ENCODE results near the gene HPN. TPM values are rescaled to one million over a fixed set of nuclear protein-coding genes. Genes with fewer than 3 reads are reported as not detected.
A peak's percentile ranks its signal among the peaks of the same experiment; 100 is the strongest.
"Not testable (repeated sequence)": the region's sequence is repeated elsewhere in the genome, so short reads cannot be mapped to it uniquely, and the experiment has no call there.

HPN gene
- total RNA-seq, 3 donors from 2014 or later (not counting 1 experiment from before 2014, with no cell fraction given), result not detected

GRCh38 chr19:35006342-35006998, 35.1 kb upstream of the HPN start:
- Histone ChIP-seq H3K27me3 (ENCODE audit: control insufficient read depth, insufficient read depth, low read length) (no peaks in the 10 kb centered on the region), H3K4me1 (ENCODE audit: control insufficient read depth, insufficient read depth, low read length) (peaks cover 53% of the 10 kb centered on the region), H3K36me3 (ENCODE audit: control insufficient read depth, insufficient read depth, low read length) (peaks cover 26% of the 10 kb centered on the region), H3K9me3 (ENCODE audit: control insufficient read depth, insufficient read depth, low read length) (no peaks in the 10 kb centered on the region), H3K27ac (ENCODE audit: low read length) (no peak overlapping the region), H3K4me3 (ENCODE audit: low read length) (no peak overlapping the region)
- H3K4me1 Mint-ChIP-seq, result peaks cover 35 to 55% of the 10 kb centered on the region in 2 donors
- ATAC-seq, result no peak
- no peaks in the 10 kb centered on the region for H3K36me3 Mint-ChIP-seq
- no peaks in the 10 kb centered on the region for H3K9me3 Mint-ChIP-seq
- intact Hi-C loops (cut with micrococcal nuclease), result no loop called here
- H3K27ac Mint-ChIP-seq, result peak overlapping the region in 1 of 2 donors; percentile 73
- 96% methylated on average over 15 of the region's 15 CpGs for WGBS (ENCODE audit: insufficient coverage)
- DNase-seq, result no peak
- H3K27me3 Mint-ChIP-seq (ENCODE audit: low read depth in 2 of 2), result no peaks in the 10 kb centered on the region
- no peak for TF ChIP-seq CTCF (IDR thresholded peaks at IDR 0.05)
- H3K4me3 Mint-ChIP-seq, result no peak overlapping the region

- ATAC-seq, result no peak
- peaks cover 26% of the 10 kb centered on the region for H3K36me3 ChIP-seq (ENCODE audit: control insufficient read depth, insufficient read depth, low read length)
- over 99% methylated on average over 5 of the region's 5 CpGs for WGBS (ENCODE audit: insufficient coverage)
- no peaks in the 10 kb centered on the region for H3K9me3 ChIP-seq (ENCODE audit: control insufficient read depth, insufficient read depth, low read length)
- no peak overlapping the region for H3K4me3 ChIP-seq (ENCODE audit: low read length)
- Mint-ChIP-seq H3K27ac (peak overlapping the region in 1 of 2 donors; percentile 73), H3K9me3 (no peaks in the 10 kb centered on the region), H3K4me1 (peaks cover 35 to 55% of the 10 kb centered on the region in 2 donors), H3K36me3 (no peaks in the 10 kb centered on the region), H3K4me3 (no peak overlapping the region), H3K27me3 (ENCODE audit: low read depth in 2 of 2) (no peaks in the 10 kb centered on the region)
- no peaks in the 10 kb centered on the region for H3K27me3 ChIP-seq (ENCODE audit: control insufficient read depth, insufficient read depth, low read length)
- no peak for DNase-seq
- no peak for TF ChIP-seq CTCF (IDR thresholded peaks at IDR 0.05)
- intact Hi-C loops (cut with micrococcal nuclease), result no loop called here
- no peak overlapping the region for H3K27ac ChIP-seq (ENCODE audit: low read length)
- H3K4me1 ChIP-seq (ENCODE audit: control insufficient read depth, insufficient read depth, low read length), result peaks cover 53% of the 10 kb centered on the region
Observed at GRCh38 chr19:35006999-35007365, 34.5 kb upstream of the HPN start.

GRCh38 chr19:35007427-35007826, 34.1 kb upstream of the HPN start:
- H3K4me3 ChIP-seq (ENCODE audit: low read length); intact Hi-C loops (cut with micrococcal nuclease); H3K9me3 ChIP-seq (ENCODE audit: control insufficient read depth, insufficient read depth, low read length); DNase-seq; H3K4me3 Mint-ChIP-seq; ATAC-seq; H3K36me3 Mint-ChIP-seq; H3K9me3 Mint-ChIP-seq; H3K27me3 ChIP-seq (ENCODE audit: control insufficient read depth, insufficient read depth, low read length); H3K27ac ChIP-seq (ENCODE audit: low read length); H3K27me3 Mint-ChIP-seq (ENCODE audit: low read depth in 2 of 2): not testable (repeated sequence)
- peak overlapping the region in 1 of 2 donors; percentile 73 for H3K27ac Mint-ChIP-seq
- WGBS (ENCODE audit: insufficient coverage), result 97% methylated on average over 8 of the region's 8 CpGs
- peaks cover 53% of the 10 kb centered on the region for H3K4me1 ChIP-seq (ENCODE audit: control insufficient read depth, insufficient read depth, low read length)
- peaks cover 35 to 55% of the 10 kb centered on the region in 2 donors for H3K4me1 Mint-ChIP-seq
- peaks cover 26% of the 10 kb centered on the region for H3K36me3 ChIP-seq (ENCODE audit: control insufficient read depth, insufficient read depth, low read length)

- no peak overlapping the region for H3K27ac Mint-ChIP-seq
- H3K4me1 Mint-ChIP-seq, result peaks cover 35 to 55% of the 10 kb centered on the region in 2 donors
- ATAC-seq, result no peak
- intact Hi-C loops (cut with micrococcal nuclease), result no loop called here
- no peaks in the 10 kb centered on the region for H3K9me3 Mint-ChIP-seq
- H3K4me3 Mint-ChIP-seq, result no peak overlapping the region
- H3K4me3 ChIP-seq (ENCODE audit: low read length), result no peak overlapping the region
- peaks cover 53% of the 10 kb centered on the region for H3K4me1 ChIP-seq (ENCODE audit: control insufficient read depth, insufficient read depth, low read length)
- no peak for TF ChIP-seq CTCF (IDR thresholded peaks at IDR 0.05)
- H3K36me3 Mint-ChIP-seq, result no peaks in the 10 kb centered on the region
- H3K27me3 Mint-ChIP-seq (ENCODE audit: low read depth in 2 of 2), result no peaks in the 10 kb centered on the region
- H3K9me3 ChIP-seq (ENCODE audit: control insufficient read depth, insufficient read depth, low read length), result no peaks in the 10 kb centered on the region
- 97% methylated on average over 12 of the region's 12 CpGs for WGBS (ENCODE audit: insufficient coverage)
- no peak overlapping the region for H3K27ac ChIP-seq (ENCODE audit: low read length)
- peaks cover 24% of the 10 kb centered on the region for H3K36me3 ChIP-seq (ENCODE audit: control insufficient read depth, insufficient read depth, low read length)
- no peak for DNase-seq
- no peaks in the 10 kb centered on the region for H3K27me3 ChIP-seq (ENCODE audit: control insufficient read depth, insufficient read depth, low read length)
Observed at GRCh38 chr19:35008891-35009341, 32.6 kb upstream of the HPN start.
